Measurements from ENCODE around the gene CNTNAP5. TPM values are rescaled to one million over a fixed set of nuclear protein-coding genes. Genes with fewer than 3 reads are reported as not detected.

Gene CNTNAP5
- total RNA-seq, 1 donor from 2014 or later: not detected

DNA sequence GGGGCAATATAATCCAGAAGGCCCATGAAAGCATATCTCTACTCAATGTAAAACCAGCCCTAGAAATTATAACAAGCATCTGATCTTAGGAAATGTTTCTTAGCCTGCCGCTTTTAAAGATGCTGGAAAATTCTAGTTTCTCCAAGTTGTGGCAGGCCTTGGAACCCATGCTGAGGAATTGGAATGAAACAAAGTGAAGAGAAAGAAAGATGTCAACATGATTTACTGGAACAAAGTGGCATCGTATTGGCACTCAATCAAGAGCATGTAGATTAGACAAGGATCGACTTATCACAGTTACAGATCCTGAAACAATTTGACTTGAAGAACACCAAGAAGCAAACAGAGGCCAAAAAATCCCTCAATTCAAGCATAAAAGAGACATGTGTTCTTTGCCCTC, 28.7 kb downstream of the CNTNAP5 start:
- H3K4me1 ChIP-seq: no peaks in the 10 kb centered on the region
- no peaks in the 10 kb centered on the region for H3K27me3 ChIP-seq (ENCODE audit: low read depth)
- no peaks in the 10 kb centered on the region for H3K9me3 ChIP-seq
- no peak for DNase-seq
- no peak for ATAC-seq
- TF ChIP-seq, protein P1, sequence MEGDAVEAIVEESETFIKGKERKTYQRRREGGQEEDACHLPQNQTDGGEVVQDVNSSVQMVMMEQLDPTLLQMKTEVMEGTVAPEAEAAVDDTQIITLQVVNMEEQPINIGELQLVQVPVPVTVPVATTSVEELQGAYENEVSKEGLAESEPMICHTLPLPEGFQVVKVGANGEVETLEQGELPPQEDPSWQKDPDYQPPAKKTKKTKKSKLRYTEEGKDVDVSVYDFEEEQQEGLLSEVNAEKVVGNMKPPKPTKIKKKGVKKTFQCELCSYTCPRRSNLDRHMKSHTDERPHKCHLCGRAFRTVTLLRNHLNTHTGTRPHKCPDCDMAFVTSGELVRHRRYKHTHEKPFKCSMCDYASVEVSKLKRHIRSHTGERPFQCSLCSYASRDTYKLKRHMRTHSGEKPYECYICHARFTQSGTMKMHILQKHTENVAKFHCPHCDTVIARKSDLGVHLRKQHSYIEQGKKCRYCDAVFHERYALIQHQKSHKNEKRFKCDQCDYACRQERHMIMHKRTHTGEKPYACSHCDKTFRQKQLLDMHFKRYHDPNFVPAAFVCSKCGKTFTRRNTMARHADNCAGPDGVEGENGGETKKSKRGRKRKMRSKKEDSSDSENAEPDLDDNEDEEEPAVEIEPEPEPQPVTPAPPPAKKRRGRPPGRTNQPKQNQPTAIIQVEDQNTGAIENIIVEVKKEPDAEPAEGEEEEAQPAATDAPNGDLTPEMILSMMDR (IDR thresholded peaks at IDR 0.05): no peak
- no peaks in the 10 kb centered on the region for H3K36me3 ChIP-seq
- H3K27ac ChIP-seq: no peak overlapping the region
- intact Hi-C loops (cut with DNase I): no loop called here
- no peak overlapping the region for H3K4me3 ChIP-seq

DNA sequence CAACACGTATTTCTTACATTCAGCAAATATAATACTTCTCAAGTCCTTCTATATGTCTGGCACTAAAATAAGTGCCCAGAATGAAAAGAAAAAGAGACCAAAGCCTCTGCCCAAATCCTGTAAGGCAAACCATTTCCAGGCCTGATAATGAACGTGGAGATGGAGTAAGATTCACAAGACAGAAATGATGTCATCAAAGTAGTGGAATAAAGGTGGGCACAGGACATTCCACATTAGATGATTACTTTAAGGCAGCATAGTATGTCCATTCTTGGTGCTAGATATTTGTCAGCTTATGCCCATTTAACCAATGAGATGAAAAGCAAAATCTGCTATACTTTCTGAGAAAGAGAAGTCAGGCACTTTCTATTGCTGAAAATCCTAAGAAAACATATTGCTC, 38.5 kb downstream of the CNTNAP5 start:
- H3K27me3 ChIP-seq (ENCODE audit: low read depth): no peaks in the 10 kb centered on the region
- H3K27ac ChIP-seq: no peak overlapping the region
- ATAC-seq: no peak
- intact Hi-C loops (cut with DNase I): no loop called here
- H3K36me3 ChIP-seq: no peaks in the 10 kb centered on the region
- DNase-seq: no peak
- TF ChIP-seq, protein P1 (IDR thresholded peaks at IDR 0.05): no peak
- no peaks in the 10 kb centered on the region for H3K9me3 ChIP-seq
- H3K4me1 ChIP-seq: no peaks in the 10 kb centered on the region
- no peak overlapping the region for H3K4me3 ChIP-seq

DNA sequence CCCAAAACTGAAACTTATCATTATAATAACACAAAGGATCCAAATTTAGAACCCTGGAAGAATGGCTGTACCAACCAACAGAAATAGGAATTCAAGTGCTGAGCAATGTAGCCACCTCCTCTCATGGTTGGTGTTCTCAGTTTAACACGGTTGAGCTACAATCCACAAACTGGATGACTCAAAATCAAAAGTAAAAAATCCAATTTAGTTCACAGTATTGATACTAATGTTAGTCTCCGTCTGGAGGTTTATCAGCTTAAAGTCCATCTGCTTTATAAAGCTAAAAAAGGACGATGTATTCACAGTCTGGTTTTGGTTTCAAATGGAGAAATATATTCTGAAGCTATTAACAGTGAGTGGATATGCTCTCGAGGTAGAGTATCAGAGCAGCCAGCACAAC, 40.5 kb downstream of the CNTNAP5 start:
- intact Hi-C loops (cut with DNase I): no loop called here
- TF ChIP-seq, protein P1 (IDR thresholded peaks at IDR 0.05): no peak
- H3K27me3 ChIP-seq (ENCODE audit: low read depth): no peaks in the 10 kb centered on the region
- ATAC-seq (no peak), DNase-seq (no peak)
- no peak overlapping the region for H3K27ac ChIP-seq
- no peak overlapping the region for H3K4me3 ChIP-seq
- H3K4me1 ChIP-seq: no peaks in the 10 kb centered on the region
- H3K36me3 ChIP-seq: no peaks in the 10 kb centered on the region
- no peaks in the 10 kb centered on the region for H3K9me3 ChIP-seq

DNA sequence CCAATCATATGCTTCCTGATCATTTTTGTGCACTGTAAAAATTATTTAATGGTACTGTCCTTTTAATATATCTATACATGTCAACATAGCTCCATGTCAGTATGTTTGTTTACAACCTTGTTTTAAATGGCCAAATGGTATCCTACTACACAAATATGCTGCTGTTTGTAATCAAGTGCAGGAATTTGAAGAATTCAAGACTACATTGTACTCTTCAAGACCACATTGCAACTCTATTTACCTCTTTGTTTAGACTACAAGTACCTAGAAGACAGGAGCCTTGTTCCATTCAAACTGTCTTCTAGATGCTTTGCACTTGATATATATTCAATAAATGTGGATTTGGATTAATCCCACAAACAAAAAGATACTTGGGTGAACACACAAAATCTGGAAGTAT, 41.7 kb downstream of the CNTNAP5 start:
- intact Hi-C loops (cut with DNase I): no loop called here
- DNase-seq: no peak
- Histone ChIP-seq H3K4me3 (no peak overlapping the region), H3K9me3 (no peaks in the 10 kb centered on the region), H3K27me3 (ENCODE audit: low read depth) (no peaks in the 10 kb centered on the region), H3K4me1 (no peaks in the 10 kb centered on the region), H3K27ac (no peak overlapping the region), H3K36me3 (no peaks in the 10 kb centered on the region)
- no peak for ATAC-seq
- TF ChIP-seq, protein P1 (IDR thresholded peaks at IDR 0.05): no peak

DNA sequence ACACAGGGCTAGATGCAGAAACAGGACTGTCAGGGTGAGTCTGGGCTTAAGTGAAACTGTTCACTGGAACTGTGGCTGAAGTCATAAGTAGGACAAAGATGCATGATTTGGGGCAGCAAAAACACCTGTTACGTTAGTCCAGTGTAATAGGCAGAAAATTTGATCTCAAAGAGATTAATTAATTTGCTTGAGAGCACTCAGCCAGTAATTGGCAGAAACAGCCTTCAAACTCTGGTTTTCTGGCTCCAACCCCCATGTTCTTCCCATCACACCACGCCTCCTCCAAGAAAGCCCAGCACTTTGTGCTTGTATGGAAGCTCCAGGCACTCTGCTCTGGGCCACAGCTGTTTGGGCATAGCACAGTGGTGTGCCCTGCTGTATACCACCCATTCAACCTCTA, 54.0 kb downstream of the CNTNAP5 start:
- Histone ChIP-seq H3K27me3 (ENCODE audit: low read depth) (no peaks in the 10 kb centered on the region), H3K27ac (no peak overlapping the region), H3K36me3 (no peaks in the 10 kb centered on the region), H3K4me1 (no peaks in the 10 kb centered on the region), H3K4me3 (no peak overlapping the region), H3K9me3 (no peaks in the 10 kb centered on the region)
- ATAC-seq (no peak), DNase-seq (no peak)
- TF ChIP-seq, protein P1 (IDR thresholded peaks at IDR 0.05): no peak
- intact Hi-C loops (cut with DNase I): no loop called here
